T1000 (cell line): ENCODE results near the gene ECPAS.
"Not testable (repeated sequence)": the region's sequence is repeated elsewhere in the genome, so short reads cannot be mapped to it uniquely, and the experiment has no call there.

Experiments used
- DNase-seq: peaks from one replicate; lab custom pipeline; 2025; ENCODE audit warnings: mixed read lengths; lab: John Stamatoyannopoulos, UW

The ECPAS gene

GRCh38 chr9:111352545-111352944, 131.6 kb downstream of the ECPAS start:
- no peak for DNase-seq

- no peak for DNase-seq
Measured at GRCh38 chr9:111350556-111350955, 133.6 kb downstream of the ECPAS start.

GRCh38 chr9:111349766-111350165, 134.4 kb downstream of the ECPAS start:
- no peak for DNase-seq

GRCh38 chr9:111348821-111349271, 135.3 kb downstream of the ECPAS start:
- no peak for DNase-seq

- not testable (repeated sequence) for DNase-seq
Measured at GRCh38 chr9:111334318-111334863, 149.8 kb downstream of the ECPAS start.

- DNase-seq: no peak
Measured at GRCh38 chr9:111330124-111330523, 154.1 kb downstream of the ECPAS start, which contains the start of gene OR2K2. OR2K2 (minus strand) TSS chr9:111330224; CDS start chr9:111328433, 1,791 bp downstream.

GRCh38 chr9:111320631-111321030, 163.6 kb downstream of the ECPAS start:
- DNase-seq: no peak

GRCh38 chr9:111316796-111317195, 167.4 kb downstream of the ECPAS start:
- no peak for DNase-seq
